Measurements from ENCODE around the gene GYPA. TPM values are rescaled to one million over a fixed set of nuclear protein-coding genes. Genes with fewer than 3 reads are reported as not detected.

GYPA gene
- total RNA-seq, 1 donor from 2014 or later, result not detected

Other genes with a start within 250 kb of the GYPA start
- 3.2 TPM for gene GYPE, start 235.2 kb downstream of the GYPA start, total RNA-seq
- gene GYPB, start 121.3 kb downstream of the GYPA start, total RNA-seq, result not detected

All from upper lobe of right lung (tissue), 1 donor.